ENCODE results near the gene TBC1D5.
"Not testable (repeated sequence)": the region's sequence is repeated elsewhere in the genome, so short reads cannot be mapped to it uniquely, and the experiment has no call there.

Gene TBC1D5

DNA sequence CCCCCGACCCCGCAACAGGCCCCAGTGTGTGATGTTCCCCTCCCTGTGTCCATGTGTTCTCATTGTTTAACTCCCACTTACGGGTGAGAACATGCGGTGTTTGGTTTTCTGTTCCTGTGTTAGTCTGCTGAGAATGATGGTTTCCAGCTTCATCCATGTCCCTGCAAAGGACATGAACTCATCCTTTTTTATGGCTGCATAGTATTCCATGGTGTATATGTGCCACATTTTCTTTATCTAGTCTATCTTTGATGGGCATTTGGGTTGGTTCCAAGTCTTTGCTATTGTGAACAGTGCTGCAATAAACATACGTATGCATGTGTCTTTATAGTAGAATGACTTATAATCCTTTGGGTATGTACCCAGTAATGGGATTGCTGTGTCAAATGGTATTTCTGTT, 349.9 kb downstream of the TBC1D5 start:
- not testable (repeated sequence) for DNase-seq

DNA sequence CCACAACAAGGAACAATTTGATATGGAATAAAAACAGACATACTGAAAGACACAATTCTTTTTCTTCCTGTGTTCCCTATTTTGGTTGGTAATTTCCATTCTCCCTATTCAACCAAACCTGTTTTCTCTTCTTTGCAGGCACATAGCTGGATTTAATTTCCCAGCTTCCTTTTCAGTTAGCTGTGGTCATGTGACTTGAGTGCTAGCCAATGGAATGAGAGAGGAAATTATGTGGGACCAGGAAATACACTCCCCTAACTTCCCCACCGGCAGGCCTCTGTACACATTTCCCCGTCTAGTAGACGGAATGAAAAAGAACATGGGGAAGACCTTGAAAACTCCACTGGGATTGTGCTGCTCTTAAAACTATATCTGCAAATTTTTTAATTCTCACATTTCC, 351.6 kb downstream of the TBC1D5 start:
- DNase-seq: no peak

DNA sequence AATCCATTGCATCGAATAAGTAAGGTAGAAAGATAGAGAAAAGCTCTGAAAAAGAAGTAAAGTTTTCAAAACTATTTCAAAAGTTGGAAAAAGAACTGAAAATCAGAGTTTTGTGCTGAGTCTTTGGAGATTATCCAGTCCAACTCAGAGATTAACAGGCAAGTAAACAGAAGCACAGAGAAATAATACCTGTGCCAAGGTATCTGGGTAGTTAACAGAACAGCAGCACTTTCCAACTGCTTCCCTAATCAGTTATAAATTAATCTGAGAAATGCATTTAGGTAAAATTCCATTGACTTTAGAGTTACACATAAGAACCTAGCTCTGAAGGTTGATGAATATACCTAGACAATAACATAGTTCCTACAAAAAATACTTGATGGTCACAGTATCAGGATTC, 355.3 kb downstream of the TBC1D5 start:
- DNase-seq: no peak

DNA sequence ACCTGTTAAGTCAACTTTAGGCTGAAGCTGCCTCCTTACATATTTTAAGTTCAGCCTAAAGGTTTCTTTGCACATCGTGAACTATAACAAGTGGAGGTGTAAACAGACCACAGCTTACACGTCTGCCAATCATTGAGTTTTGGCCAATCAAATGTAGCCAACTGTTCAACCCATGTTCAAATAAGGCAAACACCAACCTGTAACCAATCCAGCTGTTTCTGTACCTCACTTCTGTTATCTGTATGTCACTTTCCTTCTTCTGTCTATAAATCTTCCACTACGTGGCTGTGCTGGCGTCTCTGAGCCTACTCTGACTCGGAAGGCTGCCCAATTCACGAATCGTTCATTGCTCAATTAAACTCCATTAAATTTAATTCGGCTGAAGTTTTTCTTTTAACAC, 356.0 kb downstream of the TBC1D5 start:
- no peak for DNase-seq

DNA sequence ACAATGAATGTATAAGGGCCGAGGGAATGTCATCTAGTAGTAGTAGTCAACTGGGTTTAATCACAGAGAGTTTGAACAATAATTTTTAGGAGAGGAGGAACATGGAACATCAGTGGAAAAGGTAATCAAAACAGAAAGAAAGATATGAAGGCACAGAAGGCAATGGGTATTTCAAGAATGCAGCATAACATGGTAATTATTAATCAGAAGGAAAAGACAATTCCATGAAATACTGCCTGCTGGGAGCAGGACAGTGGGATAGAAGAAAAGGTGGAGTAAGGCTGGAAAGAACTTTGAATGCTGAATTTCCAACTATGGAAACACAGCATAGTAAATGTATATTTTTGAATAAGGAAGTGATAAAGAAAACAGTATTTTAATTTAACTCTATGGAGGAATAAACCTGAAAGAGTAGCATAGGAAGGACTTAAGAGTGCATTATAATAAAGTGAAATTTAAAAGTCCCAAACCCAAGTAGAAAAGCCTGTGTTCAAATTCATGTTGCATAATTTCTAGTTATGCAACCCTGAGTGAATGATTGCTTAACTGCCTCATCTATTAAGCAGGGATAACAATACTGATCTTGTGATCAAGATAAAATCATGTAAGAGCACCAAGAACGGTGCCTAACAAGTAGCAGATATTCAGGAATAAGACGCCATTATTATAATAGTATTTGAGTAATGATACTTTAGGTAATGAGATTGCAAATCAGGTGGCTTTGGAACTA, 357.7 kb downstream of the TBC1D5 start:
- no peak for DNase-seq

DNA sequence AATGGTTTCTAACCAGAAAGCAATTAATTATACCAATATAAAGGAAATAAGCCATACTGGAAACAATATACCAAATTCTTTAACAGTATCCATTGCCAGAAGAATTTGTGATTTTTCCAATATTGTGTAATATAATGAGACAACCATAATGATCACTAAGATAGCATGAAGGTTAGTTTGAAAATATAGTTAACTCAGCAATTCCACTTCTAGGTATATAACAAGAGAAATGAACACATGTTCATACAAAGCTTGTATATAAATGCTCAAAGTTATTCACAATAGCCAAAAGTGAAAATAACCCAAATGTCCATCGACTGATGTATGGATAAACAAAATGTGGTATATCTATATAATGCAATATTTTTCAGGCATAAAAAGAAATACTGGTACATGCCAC, 369.1 kb downstream of the TBC1D5 start:
- DNase-seq: no peak

DNA sequence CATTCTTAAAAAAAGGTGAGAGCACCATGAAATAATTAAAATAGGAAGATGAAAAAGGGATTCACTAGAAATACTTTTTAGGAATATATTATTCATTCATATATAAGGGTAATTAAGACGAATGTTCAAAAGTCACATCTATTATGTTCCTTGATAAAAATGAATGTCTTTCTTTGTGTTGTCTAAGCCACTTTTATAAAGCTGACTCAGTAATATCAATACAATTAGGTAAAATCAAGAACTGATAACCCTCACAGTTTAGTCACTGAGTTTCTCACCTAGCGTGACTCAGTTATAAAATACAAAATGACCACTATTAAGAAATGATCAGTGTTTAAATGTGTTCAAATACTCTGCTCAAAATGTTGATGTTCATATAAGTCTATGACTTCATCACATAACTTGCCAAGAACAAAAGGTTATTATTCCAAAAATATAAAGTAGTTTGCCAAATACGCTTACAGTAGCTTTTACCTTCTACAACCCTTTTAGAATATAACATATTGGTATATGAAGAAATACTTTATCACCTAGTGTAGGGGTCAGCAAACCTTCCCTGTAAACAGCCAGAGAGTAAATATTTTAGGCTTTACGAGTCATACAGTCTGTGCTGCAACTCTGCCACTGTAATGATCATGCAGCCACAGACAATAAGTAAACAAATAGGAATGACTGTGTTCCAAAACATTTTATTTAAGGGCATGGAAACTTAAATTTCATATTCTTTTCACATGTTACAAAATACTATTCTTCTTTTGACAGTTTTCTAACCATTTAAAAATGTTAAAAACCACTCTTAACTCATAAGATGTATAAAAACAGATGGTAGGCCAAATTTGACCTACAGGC, 369.8 kb downstream of the TBC1D5 start:
- DNase-seq: no peak

DNA sequence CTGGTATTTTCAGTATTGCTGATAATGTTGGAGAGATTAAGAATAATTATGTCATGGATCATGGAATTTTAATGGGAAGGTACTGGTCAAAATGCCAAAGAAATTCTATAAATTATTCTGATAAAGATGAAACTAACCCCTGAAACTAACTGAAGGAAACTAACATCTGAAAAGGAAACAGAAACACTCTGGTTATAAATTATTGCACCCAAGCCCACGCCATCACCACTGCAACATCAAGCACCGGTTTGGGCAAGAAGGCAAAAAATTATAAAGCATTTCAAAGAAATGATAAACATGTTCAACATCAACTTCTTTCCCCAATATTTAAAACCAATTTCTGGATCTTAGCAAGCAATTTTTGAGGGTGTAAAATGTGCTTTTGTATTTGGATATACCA, 372.5 kb downstream of the TBC1D5 start:
- no peak for DNase-seq

DNA sequence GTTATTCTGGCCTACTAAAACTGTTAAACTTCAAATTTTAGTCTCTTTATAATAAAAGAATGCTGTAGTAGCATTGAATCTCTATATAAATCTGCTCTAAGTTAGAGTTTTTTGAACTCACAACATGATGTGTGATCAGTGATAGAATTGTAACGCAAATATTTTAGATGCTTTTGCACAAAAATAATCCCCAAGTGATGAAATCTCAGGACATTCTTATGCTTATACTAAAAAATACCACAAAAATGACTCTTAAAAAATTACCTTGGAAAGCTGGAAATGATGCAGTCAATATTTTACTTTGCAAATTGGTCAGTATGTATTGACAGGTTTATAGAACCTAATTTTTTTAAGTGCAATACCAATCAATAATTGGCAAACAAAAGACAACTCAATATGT, 375.3 kb downstream of the TBC1D5 start:
- no peak for DNase-seq

DNA sequence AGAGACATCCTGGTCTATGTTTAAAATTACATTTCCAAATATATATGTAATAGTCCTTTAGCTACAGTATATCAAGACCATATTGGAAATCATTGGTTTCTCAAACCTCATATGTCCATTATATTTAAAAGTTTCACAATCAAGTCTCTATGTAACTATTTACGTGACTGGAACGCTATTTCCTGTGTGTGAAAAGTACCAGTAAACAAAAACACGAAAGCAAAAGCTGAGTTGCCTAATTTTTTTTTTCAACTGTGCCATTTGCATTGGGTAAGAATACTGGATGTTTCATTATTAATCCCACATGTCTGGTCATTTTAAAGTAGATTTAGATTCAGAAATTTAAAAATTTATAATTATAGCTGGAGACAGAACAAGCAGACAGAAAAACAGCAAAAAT, 381.4 kb downstream of the TBC1D5 start:
- DNase-seq: no peak

DNA sequence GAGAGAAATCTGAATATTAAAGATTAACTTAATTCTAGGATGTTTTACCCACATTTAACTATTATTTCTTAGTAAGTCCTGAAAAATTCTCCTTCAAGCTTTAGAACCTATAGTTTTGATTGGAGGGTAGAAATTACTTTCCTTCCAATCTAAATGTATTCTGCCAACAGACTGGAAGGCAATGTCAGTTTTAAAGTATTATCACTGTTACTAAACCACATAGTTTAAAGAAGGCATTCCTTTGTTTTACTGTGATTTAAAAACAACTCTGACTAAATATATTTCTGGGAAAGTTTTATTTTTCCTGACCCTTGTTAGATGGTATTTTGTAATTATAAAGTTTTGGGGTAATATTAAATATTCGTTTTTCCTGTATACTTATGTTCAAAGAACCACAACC, 382.5 kb downstream of the TBC1D5 start:
- DNase-seq: no peak

DNA sequence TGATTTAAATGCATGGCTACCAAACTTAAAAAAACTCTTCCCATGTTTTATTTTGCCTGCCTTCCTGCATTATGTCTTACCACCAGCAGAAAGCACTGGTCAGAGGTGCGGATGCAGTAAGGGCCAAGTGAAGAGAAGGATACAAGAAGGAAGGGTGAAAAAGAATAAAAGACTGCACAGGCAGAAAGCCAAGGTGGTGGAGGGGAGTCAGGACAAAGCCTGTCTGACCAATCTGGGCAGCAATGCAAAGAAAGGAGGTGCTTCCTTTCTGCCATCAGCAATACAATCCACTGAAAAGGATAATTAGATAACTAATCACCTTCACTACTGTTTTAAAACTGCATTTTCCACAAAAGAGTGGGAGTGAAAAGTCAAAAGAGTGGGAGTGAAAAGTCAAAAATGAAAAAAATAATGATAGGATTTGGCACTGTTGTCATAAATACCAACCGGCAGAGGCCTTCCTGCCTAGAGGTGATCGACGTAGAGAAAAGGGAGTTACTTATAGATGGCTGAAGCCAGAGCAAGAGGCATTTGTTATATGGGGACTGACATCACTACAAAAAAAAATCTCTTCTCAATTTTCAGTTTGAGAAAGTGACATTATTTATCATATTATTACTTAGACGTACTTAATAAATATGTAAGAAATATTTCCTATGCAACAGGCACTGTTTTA, 385.3 kb downstream of the TBC1D5 start:
- DNase-seq: no peak

DNA sequence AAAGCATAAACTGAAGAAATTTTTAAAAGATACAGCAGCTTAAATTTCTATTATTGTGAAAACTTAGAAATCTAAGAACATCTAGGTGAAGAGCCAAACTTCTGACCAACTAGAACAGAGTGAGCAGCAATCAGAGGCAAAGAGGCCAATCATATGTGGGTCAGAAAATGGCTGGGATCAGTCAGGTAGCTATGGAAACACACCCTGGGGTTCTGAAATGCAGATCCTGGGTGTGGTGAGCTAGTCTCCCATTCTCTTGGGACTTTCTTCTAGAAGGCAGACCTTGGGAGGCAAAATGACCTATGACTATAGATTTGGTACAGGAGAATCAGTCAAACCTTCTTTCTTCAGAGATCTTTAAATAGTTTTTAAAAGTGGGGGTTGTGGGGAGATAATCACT, 385.8 kb downstream of the TBC1D5 start:
- no peak for DNase-seq

DNA sequence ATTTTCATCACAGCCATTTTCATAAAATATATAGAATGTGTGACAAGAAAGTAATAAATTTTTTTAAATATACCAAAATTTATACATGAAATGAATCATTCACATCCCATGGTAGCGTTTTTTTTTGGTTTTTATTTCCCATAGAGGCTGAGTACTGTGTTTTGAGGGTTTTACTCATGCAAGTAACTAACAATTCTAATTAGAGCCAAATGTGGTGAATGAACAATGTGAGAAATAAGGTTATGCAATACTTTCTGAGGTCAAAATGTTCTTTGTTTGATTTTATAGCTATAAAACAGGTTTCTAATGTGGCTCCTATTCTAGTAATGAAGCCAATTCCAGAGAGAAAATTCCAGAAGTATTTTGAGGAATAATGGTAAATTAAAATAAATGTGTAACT, 386.8 kb downstream of the TBC1D5 start:
- no peak for DNase-seq

DNA sequence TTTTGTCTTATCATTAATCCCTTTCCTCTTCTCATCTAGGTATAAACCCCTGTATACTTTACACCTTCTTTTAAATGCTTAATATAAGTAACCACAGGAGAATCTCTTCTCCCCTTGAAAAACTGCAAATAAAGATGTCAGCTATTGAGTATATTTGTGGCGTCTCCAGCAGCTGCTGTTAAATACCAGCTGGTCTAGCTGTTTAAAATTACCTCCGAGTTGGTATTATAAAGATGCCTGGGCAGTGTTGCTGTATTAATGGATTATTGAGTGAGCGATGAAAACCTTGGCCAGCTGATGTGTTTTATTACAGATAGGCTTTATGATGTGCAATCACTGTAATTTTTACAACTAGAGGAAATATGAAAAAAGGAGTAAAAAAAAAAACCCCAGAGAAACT, 388.1 kb downstream of the TBC1D5 start:
- no peak for DNase-seq

DNA sequence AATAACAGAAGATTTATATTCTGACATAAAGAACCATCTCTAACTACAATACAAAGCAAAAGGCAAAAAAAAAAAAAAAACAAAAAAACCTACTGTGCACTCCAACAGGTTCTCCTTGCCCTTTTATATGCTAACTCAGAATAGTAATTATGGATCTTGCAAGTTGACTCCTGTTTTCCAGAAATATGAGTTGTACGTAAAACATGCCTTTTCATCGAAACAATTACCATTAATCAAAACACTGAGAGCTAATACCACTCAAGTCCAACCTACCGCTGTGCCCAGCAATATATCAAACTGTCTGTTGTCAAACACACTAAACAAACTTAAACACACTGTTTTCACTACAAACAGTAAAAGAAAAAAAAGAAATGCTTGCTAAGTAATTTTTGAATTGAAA, 389.8 kb downstream of the TBC1D5 start:
- DNase-seq: no peak

DNA sequence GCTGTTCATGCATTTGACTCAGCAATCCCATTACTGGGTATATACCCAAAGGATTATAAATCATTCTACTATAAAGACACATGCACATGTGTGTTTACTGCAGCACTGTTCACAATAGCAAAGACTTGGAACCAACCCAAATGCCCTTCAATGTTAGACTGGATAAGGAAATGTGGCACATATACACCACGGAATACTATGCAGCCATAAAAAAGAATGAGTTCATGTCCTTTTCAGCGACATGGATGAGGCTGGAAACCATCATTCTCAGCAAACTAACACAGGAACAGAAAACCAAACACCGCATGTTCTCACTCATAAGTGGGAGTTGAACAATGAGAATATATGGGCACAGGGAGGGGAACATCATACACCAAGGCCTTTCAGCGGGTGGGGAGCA, 391.2 kb downstream of the TBC1D5 start:
- DNase-seq: not testable (repeated sequence)

DNA sequence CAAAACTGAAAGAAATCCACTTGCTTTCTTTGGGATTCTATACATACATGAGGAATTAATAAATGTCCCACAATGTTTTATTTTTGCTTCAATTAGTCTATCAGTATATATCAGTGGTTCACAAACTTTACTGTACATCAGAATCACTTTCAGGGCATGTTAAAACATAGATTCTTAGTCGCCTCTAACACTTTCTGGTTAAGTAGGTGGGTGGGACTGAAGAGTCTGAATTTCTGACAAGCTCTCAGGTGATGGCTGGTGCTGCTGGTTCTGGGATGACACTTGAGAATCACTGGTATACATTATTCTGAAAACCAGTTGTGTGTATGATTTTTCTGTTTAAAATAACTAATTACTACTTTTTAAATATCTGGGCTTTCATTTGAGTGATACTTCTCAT, 393.3 kb downstream of the TBC1D5 start:
- DNase-seq: no peak

DNA sequence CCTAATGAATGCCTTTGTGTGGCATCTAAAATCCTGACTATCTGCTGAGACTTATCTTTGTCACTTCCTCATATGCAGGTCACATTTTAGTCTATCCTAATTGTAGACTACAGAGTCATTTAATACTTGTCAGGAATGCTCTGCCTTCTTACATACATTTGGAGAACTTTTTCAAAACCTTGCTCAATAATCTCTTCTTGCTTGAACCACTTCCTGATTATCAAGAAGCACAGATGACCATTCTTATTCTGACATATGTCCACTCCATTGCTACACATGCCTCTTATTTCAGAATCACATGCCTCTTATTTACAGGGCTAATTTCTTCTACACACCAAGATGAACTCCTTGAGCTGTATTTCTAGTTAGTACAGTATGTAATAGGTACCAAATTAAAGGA, 400.3 kb downstream of the TBC1D5 start:
- DNase-seq: no peak

DNA sequence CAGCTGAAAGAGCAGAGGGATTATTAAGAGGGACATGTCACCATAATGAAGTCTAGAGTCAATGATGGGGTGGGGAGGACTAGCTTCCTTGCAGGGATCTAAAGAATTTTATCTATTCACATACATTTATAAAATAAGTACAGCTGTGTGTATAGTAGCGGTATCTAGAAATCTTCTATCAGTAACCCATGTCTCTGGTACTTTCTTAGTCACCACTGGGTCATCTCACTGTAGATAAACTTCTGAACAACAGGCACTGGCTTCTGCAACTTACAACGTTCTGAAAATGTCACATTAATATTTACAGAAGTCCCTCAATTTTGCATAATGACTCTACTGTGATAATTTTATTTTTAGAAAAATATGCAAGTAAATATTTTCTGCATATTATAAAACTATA, 401.7 kb downstream of the TBC1D5 start:
- no peak for DNase-seq

DNA sequence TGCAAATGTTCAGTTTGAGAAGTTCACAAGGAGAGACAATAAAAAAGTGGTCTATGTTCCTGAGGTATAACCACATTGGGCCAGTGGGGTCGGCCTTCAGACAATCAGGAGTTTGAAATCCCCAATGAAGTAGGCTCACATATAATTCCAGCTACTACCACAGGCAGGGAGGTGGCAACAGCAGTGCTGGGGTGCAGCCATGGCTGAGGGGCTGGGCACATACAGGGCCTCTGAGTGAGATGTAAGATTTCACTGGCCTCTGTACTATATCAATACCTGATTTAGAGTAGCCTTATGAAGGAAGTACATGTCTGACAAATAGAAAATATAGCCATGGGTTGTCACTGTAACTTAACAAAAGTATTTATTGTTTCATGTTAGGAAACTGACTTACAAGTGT, 402.2 kb downstream of the TBC1D5 start:
- DNase-seq: no peak

DNA sequence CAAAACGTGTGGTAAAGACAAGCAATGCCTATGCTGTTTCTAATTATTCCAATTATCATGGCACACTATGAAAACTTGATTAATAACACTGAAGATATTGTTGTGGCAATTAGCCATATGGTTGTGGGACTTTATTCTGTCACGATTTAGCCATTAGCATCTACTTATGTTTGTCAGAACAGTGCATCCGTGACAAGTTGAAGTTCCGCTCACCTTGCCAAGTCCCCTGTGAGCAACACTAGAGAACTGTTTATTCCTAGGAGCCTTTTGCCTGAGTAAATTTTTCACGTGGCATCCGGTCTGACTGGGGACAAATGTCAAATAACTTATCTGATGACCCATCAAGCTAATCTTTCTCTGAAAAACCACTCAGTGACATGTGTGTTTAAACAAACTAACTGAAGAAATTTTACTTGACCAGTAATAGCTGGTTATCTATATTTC, 403.3 kb downstream of the TBC1D5 start:
- no peak for DNase-seq

DNA sequence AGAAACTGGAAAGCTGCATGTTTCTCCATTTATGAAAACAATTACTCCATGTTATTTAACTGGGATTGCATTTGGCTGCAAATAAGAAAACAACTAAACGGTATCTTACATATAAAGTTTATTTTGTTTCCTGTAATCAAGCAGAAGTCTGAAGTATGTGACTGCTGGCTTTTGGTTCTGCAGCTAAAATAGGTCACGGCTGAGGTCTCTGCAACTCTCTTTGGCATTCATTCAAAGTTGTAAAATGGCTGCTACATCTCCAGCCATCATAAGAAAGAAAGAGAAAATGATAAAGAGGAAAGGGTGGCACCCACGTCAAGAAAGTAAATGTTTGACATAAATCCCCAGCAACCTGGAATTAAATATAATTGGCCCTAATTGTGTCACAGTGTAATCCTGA, 406.1 kb downstream of the TBC1D5 start:
- DNase-seq: no peak

DNA sequence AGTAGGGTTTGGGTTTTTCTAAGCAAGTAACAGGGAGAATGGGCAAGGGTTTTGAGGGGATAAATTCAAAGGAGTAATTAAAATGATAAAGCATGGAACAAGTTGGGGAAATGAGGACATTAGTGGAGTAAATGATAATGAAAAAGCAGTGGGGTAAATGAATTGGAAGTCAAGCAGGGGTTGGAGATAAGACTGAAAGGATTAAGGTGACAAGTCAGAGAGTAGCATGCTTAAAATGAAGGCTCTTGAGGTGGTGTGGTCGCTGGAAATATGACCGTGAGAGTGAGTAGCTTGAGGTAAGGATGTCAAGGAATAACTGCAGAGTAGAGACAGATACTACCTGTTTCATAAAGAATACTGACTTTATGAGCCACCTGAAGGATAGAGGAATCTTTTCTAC, 408.5 kb downstream of the TBC1D5 start:
- DNase-seq: no peak

Measured in GDM1 (cell line).